Endothelial cell of umbilical vein (primary cell): Measurements from ENCODE around the gene SLC7A4. TPM values are rescaled to one million over a fixed set of nuclear protein-coding genes. Genes with fewer than 3 reads are reported as not detected.

Experiments used
- BruUV-seq: library from RNA; stranded (reverse); fragments of 400-500 nt; replicated peaks from 2 replicates; lab custom pipeline; 2021; lab: Mats Ljungman, UMichigan
- CTCF ChIA-PET: fragments of 300-600, 350-600 bp; sonication (Branson Sonifier 250); formaldehyde crosslinking; loops from one replicate; lab custom pipeline; 2021; ENCODE audit warnings: antibody characterized with exemption, inconsistent platforms; lab: Charles Lee
- POLR2A ChIA-PET: fragments of 300-600, 350-600 bp; sonication (Branson Sonifier 250); formaldehyde crosslinking; loops from one replicate; lab custom pipeline; 2021; ENCODE audit warnings: antibody characterized with exemption, inconsistent platforms; lab: Charles Lee
- DNase-seq: peaks from one replicate; pipeline ENCODE4 v3.0.0-alpha.2; 2011; ENCODE audit warnings: low read depth, low spot score
- FAIRE-seq: peaks from 2 replicates; lab custom pipeline; 2011; peaks lifted over from hg19 to GRCh38; lab: Jason Lieb, UNC
- H2AFZ ChIP-seq: 2 replicates; pipeline ENCODE4 v1.6.0; 2012; ENCODE audit warnings: low read depth, low read length, control low read depth, inconsistent platforms
- H3K27ac ChIP-seq: 2 replicates; pipeline ENCODE4 v1.5.1; 2011; ENCODE audit warnings: low read depth, mild to moderate bottlenecking, control low read depth, low read length, moderate library complexity; ENCODE audit not compliant: insufficient read depth
- H3K27me3 ChIP-seq, 2 experiments: 2 replicates each; pipeline versions ENCODE4 v1.6.0 to v1.6.1; 2011; ENCODE audit warnings: low read length in 2 of 2, mixed read lengths in 1 of 2; ENCODE audit not compliant: control insufficient read depth in 2 of 2, insufficient read depth in 2 of 2
- H3K36me3 ChIP-seq, 2 experiments: 2 replicates in 1 of 2; 3 replicates in 1 of 2; pipeline ENCODE4 v1.5.1; 2011; ENCODE audit warnings: low read length in 2 of 2, mild to moderate bottlenecking in 1 of 2, moderate library complexity in 1 of 2; ENCODE audit not compliant: control insufficient read depth in 2 of 2, insufficient read depth in 2 of 2; ENCODE audit errors: extremely low read depth in 1 of 2
- H3K4me1 ChIP-seq: 3 replicates; pipeline ENCODE4 v1.5.1; 2011; ENCODE audit warnings: mild to moderate bottlenecking, low read length; ENCODE audit not compliant: control insufficient read depth, insufficient read depth; ENCODE audit errors: extremely low read depth
- H3K4me2 ChIP-seq: 2 replicates; pipeline ENCODE4 v1.6.1; 2011; ENCODE audit warnings: low read length, control low read depth, mixed read lengths; ENCODE audit not compliant: insufficient read depth
- H3K4me3 ChIP-seq, 3 experiments: fragments of 200-600 bp in 1 of 3; sonication (generic), shearing (Covaris generic) in 1 of 3; replicated peaks in 1 of 3; 2 replicates each; pipeline ENCODE4 v1.5.1; 2011 to 2016; ENCODE audit warnings: control low read depth in 3 of 3, low read length in 3 of 3, mild to moderate bottlenecking in 2 of 3, inconsistent platforms in 1 of 3, low read depth in 1 of 3, moderate library complexity in 1 of 3; ENCODE audit not compliant: insufficient read depth in 1 of 3
- H3K79me2 ChIP-seq: 2 replicates; pipeline ENCODE4 v1.6.0; 2012; ENCODE audit warnings: low read length, inconsistent platforms; ENCODE audit not compliant: control insufficient read depth, insufficient read depth
- H3K9ac ChIP-seq: replicated peaks from 2 replicates; pipeline ENCODE3; 2011; ENCODE audit warnings: low read length, control low read depth; ENCODE audit not compliant: insufficient read depth; ENCODE audit errors: extremely low read depth
- H3K9me1 ChIP-seq: replicated peaks from 3 replicates; pipeline ENCODE4 v1.6.0; 2011; ENCODE audit warnings: mild to moderate bottlenecking, low read length; ENCODE audit not compliant: control insufficient read depth, insufficient read depth; ENCODE audit errors: extremely low read depth
- H3K9me3 ChIP-seq: replicated peaks from 2 replicates; pipeline ENCODE4 v1.5.1; 2012; ENCODE audit warnings: low read length, inconsistent platforms; ENCODE audit not compliant: control insufficient read depth, insufficient read depth
- H4K20me1 ChIP-seq: replicated peaks from 2 replicates; pipeline ENCODE3; 2011; ENCODE audit warnings: mild to moderate bottlenecking, low read length; ENCODE audit not compliant: control insufficient read depth, insufficient read depth; ENCODE audit errors: extremely low read depth
- POLR2A ChIP-seq: IDR thresholded peaks from 2 replicates; pipeline ENCODE4 v1.6.1; 2012; ENCODE audit warnings: low read depth, mild to moderate bottlenecking, control low read depth, low read length
- POLR2AphosphoS5 ChIP-seq: IDR thresholded peaks from 2 replicates; pipeline ENCODE4 v1.6.1; 2012; ENCODE audit warnings: low read depth, mild to moderate bottlenecking, control low read depth, low read length, moderate library complexity; ENCODE audit not compliant: insufficient read depth
- dilution Hi-C: fragments of 300-500 bp; cut with MboI; formaldehyde crosslinking; loops from one replicate; pipeline ENCODE4 v1.15.0; 2019; ENCODE audit warnings: low sequenced_read_pairs; ENCODE audit not compliant: extremely low pct_ligation_motif_present
- intact Hi-C: fragments of 100-400 bp; cut with micrococcal nuclease; formaldehyde crosslinking; loops from one replicate; pipeline ENCODE4 v1.10.0; 2022
- polyA plus RNA-seq, 4 experiments: library from polyadenylated mRNA; depleted of rRNA in 3 of 4; stranded (reverse) in 3 of 4; unstranded in 1 of 4; fragments of >200 nt; gene quantifications; 2 replicates each; pipeline versions ENCODE4 v1.2.1 to v1.2.3, GENCODE V29; 2011 to 2012; ENCODE audit warnings: missing spikeins in 1 of 4
- total RNA-seq: library from RNA; stranded (reverse); gene quantifications from 2 replicates; pipeline ENCODE4 v1.2.3, GENCODE V29; 2021
- TF ChIP-seq, protein P1 (sequence below): IDR thresholded peaks from 2 replicates; pipeline ENCODE4 v1.6.1; 2011; ENCODE audit not compliant: insufficient read depth, insufficient read length

The SLC7A4 gene
- total and polyA plus RNA-seq, 2 donors (not counting 3 experiments of a cell fraction or from before 2014, with no cell fraction given), result not detected

DNA sequence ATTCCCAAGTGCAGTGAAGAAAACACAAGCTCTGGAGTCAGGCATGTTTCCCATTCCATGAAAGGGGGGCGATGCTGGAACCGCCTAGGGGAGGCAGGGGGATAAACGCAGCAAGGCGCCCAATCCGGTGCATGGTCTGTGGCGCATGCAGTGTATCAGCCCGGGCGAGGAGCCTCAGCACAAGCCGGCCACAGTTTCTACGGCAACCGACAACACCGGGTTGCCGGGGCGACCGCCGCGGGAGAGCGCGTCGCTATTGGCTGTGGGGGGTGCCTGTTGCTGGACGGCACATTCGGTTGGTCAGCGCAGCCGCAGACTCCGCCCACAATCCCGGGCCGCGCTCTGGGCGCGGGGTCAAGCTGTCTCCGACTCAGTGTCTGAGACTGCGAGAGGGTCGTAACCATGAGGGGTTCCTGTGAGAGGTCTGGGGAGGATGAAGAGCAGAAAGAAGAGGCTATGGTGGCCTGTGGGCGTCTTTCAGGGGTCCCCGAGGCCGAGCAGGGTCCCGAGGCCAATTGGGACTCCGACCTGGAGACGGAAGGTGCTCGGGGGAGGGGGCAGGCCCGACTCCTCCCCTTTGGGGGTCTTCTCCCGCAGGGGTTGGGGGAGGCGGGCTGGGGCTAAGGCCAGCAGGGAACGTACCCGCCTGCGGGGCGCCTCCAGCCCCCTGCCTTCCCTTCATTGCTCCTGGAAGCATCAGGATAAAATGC is 13.4 kb upstream of the SLC7A4 start, which contains the start of gene LRRC74B:
Gene LRRC74B (plus strand): TSS at position 362 of the 710 bp plus-strand sequence. CDS start 41 bp downstream, at position 403.
- H3K27ac ChIP-seq, result no peak within 1 kb of the TSS
- no peaks in the 10 kb centered on the region for H3K27me3 ChIP-seq
- peaks cover 5% of the 10 kb centered on the region for H3K4me1 ChIP-seq
- H3K4me3 ChIP-seq, result peak within 1 kb of the TSS in 2 of 3 experiments; percentile 37 to 55
- intact Hi-C loops (loop anchor here (1.0 to 2.0 kb wide), 2 partner anchors 31 to 43 kb away; partner anchors contain the start of genes P2RX6 and THAP7), dilution Hi-C loops (no loop called here)
- POLR2A ChIA-PET, result no interaction called here
- no TSS peak for BruUV-seq
- H3K4me2 ChIP-seq, result peak within 1 kb of the TSS; percentile 77
- H3K9me1 ChIP-seq, result no peaks in the 10 kb centered on the region
- H3K36me3 ChIP-seq, result no peaks in the 10 kb centered on the region
- TF ChIP-seq, protein P1, sequence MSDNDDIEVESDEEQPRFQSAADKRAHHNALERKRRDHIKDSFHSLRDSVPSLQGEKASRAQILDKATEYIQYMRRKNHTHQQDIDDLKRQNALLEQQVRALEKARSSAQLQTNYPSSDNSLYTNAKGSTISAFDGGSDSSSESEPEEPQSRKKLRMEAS, result peak; percentile 66
- TF ChIP-seq POLR2AphosphoS5, result no peak
- no peaks in the 10 kb centered on the region for H3K79me2 ChIP-seq
- CTCF ChIA-PET, result interaction anchor here (0.5 to 1.5 kb wide), 2 partner anchors 30 to 56 kb away, joined by 3 to 5 read pairs; no protein-coding TSS in a partner anchor
- H3K9ac ChIP-seq, result no peak within 1 kb of the TSS
- peak within 1 kb of the TSS; percentile 100 for H2AFZ ChIP-seq
- no peaks in the 10 kb centered on the region for H3K9me3 ChIP-seq
- peak; percentile 88 for DNase-seq
- FAIRE-seq, result peak; percentile 86
- H4K20me1 ChIP-seq, result no peaks in the 10 kb centered on the region

DNA sequence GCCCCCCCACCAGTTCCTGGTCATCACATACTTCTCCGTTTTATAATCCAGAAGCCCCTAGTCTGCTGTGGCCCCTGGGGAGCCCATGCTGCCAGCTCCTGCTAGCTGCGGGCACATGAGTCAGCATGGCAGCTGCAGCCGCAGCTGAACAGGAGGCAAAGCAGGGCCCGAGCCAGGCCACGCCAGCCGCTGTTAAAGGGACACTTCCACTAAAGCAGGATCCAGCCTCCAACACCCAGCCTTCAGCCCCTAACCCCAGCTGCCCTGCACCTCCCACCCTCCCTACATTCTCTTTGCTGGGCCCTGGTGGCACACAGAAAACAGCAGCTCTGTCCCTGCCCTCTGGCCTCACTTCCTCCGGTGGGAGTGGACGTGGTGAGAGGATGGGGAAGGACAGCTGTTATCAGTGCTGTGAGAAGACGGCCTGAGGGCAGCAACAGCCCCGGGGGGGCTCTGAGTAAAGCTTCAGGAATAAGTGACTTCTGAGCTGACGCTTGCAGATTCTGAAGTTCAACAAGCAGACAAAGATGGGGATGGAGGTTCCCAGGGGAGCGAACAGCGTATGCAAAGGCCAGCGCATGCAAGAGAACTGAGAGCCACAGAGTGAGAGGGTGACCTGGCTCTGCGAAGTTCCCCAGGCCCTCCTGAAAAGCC is 12.7 kb upstream of the SLC7A4 start:
- Histone ChIP-seq H3K27ac (no peak overlapping the region), H3K9ac (no peak overlapping the region), H4K20me1 (no peaks in the 10 kb centered on the region), H3K4me1 (peaks cover 5% of the 10 kb centered on the region), H3K27me3 (no peaks in the 10 kb centered on the region), H3K36me3 (no peaks in the 10 kb centered on the region), H3K9me1 (no peaks in the 10 kb centered on the region), H3K4me3 (peak overlapping the region in 1 of 3 experiments; percentile 30), H2AFZ (peak overlapping the region; percentile 90), H3K9me3 (no peaks in the 10 kb centered on the region), H3K79me2 (no peaks in the 10 kb centered on the region), H3K4me2 (peak overlapping the region; percentile 77)
- no peak for DNase-seq
- CTCF ChIA-PET, result interaction anchor here (1.5 kb wide), 2 partner anchors 57 to 58 kb away, joined by 3 read pairs; no protein-coding TSS in a partner anchor
- no TSS peak for BruUV-seq
- peak; percentile 15 for FAIRE-seq
- POLR2A ChIA-PET, result no interaction called here
- intact Hi-C loops (loop anchor here (1.0 to 2.0 kb wide), 2 partner anchors 30 to 43 kb away; partner anchors contain the start of genes P2RX6 and THAP7), dilution Hi-C loops (no loop called here)
- TF ChIP-seq, protein P1, result no peak
- TF ChIP-seq POLR2A, result no peak
